DMS53 (cell line): ENCODE measurements around the gene CACTIN.

ENCODE experiments used
- DNase-seq: peaks from one replicate; lab custom pipeline; 2025; lab: John Stamatoyannopoulos, UW

CACTIN gene

GRCh38 chr19:3609779-3610719 is 16.5 kb downstream of the CACTIN start:
- peak; percentile 37 for DNase-seq

- no peak for DNase-seq
Measured at GRCh38 chr19:3608750-3609322, 17.8 kb downstream of the CACTIN start.

DNA sequence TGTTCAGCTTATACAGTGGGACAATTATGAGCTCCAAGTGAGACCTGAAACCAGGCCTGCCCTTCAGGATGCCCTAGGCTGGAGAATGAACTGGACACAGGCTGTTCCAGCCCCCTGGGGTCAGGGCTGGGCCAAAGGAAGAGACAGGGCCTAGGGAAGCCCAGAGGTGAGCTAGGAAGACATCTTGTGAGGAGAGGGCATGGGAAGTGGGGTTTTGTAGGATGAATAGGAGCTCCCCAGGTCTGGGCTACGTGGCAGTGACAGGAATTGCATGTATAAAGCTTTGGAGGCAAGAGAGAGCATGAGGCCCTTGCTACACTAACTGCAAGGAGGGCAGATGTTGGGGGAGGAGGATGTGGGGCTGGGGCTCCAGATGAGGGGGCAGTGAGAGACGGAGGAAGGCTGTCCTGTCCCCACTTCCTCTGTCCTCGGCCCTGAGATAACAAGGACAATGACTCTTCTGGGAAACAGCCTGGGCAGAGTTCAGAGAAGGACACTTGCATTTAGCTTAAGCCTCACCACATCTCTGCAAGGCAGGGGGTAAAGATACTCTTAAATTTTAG is 18.4 kb downstream of the CACTIN start:
- DNase-seq = no peak

- DNase-seq = no peak
Measured at GRCh38 chr19:3607303-3608078, 19.1 kb downstream of the CACTIN start.

- peak; percentile 68 for DNase-seq
Measured at GRCh38 chr19:3606690-3607289, 19.8 kb downstream of the CACTIN start, which contains the start of gene TBXA2R. TBXA2R (minus strand) TSS chr19:3606875; CDS start chr19:3600634, 6,241 bp downstream.

GRCh38 chr19:3606174-3606689 is 20.4 kb downstream of the CACTIN start:
- peak; percentile 86 for DNase-seq

GRCh38 chr19:3605770-3606169 is 20.8 kb downstream of the CACTIN start:
- DNase-seq = no peak

GRCh38 chr19:3605361-3605760 is 21.2 kb downstream of the CACTIN start:
- DNase-seq = no peak

DNA sequence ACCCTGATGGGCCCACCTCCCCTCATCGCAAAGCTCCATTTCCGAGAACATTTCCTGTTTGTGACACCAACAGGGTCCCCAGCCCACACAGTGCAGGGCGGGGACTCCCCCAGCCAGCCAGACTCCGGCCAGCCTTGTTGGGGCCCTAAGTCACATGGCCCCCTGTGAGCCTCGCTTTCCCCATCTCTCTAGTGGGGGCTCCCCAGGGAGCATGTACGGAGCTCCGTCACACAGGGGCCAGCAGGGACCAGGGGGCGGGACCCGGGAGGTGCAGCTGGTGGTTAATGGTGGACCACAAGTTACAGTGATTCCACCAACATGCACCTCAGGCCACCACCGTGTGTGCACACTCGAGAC is 21.6 kb downstream of the CACTIN start:
- DNase-seq = no peak

DNA sequence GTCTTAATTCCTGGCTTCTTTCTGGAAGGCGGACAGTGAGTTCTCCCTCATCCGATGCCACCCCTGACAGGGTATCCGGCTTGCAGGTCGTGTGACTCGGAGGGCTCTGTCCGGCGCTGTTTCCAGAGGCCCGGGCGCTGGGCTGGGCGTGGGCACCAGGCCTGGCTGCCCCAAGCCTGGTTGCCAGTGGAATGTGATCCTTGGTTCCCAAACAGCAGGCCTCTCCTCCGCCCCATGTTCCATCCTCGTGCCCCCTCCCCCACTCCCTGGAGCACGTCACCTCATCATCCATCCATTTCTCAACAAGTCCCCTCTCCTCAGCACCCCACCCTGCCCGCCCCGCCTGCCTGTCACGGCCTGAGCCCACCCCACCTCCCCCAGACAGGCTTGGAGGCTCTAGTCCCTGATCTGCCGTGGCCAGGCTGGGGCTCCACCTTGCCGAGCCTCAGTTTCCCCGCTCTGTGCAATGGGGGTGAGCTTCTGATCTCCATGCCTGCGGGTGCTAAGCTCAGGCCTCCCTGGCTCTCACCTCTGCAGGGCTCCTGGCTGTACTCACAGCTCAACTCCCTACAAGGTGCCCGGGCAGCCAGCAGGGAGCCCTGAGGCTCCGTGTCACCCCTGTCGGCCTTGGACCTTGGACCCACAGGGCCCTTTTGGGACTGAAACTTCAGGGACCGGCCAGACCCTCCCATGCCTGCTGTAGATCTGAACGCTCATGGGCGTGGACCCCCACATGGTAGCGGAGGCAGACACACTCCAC is 22.2 kb downstream of the CACTIN start:
- no peak for DNase-seq

- no peak for DNase-seq
Measured at GRCh38 chr19:3603121-3603811, 23.3 kb downstream of the CACTIN start.

GRCh38 chr19:3601021-3601420 is 25.6 kb downstream of the CACTIN start:
- no peak for DNase-seq

- no peak for DNase-seq
Measured at GRCh38 chr19:3599776-3600187, 26.8 kb downstream of the CACTIN start.

- DNase-seq = no peak
Measured at GRCh38 chr19:3595521-3596061, 31.0 kb downstream of the CACTIN start.

DNA sequence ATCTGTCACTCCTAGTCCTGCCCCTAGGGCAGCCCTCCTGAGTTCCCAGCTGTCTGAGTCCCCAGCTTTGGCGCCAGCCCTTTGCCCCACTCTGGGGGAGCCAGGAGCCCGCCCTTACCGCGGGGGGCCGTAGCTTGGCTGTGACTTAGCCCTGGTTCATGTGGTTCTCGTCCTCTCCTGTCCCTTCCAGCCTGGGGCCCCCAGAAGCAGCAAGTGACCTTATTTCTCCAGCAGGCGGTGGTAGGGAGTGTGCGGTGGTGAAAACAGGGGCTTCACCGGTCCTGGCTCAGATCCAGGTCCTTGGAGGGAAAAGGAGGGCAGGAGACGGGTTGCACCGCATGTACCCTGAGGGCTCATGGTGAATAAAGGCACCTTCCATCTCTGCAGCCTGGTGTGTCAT is 33.4 kb downstream of the CACTIN start:
- no peak for DNase-seq

GRCh38 chr19:3591876-3592613 is 34.5 kb downstream of the CACTIN start:
- no peak for DNase-seq

GRCh38 chr19:3590991-3591659 is 35.5 kb downstream of the CACTIN start:
- DNase-seq = no peak

GRCh38 chr19:3589949-3590348 is 36.6 kb downstream of the CACTIN start:
- no peak for DNase-seq

DNA sequence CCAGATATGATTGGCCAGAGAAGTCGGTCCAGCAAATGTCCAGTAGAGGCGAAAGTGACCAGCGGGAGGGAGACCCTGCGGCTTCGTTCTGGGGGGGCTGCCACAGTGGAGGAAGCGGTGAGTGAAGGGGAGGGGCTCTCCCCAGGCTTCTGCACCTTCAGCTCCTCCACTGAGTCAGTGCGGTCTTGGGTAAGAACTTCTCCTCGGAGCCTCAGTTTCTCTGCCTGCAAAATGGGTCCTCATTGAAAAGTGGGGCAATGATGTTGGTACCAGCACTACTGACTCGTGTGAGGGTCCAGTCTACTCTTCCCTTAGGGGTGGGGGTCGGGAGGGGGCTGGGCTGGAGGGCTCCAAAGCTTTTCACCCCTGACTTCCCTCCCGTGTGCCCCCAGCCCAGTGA is 37.2 kb downstream of the CACTIN start:
- DNase-seq = no peak
